Gastrocnemius medialis (tissue), 4 donors: Measurements from ENCODE around the gene GPBAR1. TPM values are rescaled to one million over a fixed set of nuclear protein-coding genes. Genes with fewer than 3 reads are reported as not detected.
A peak's percentile ranks its signal among the peaks of the same experiment; 100 is the strongest.

Experiments used
- ATAC-seq, 2 donors: fragments of 150-250 bp; one replicate each; pipeline ENCODE4 v1.9.1; 2016
- DNase-seq, 2 donors: peaks; one replicate each; pipeline ENCODE4 v3.0.0-alpha.2; 2019
- H3K27ac ChIP-seq, 4 donors: fragments of 200-600 bp; sonication (generic); 1 replicate in 1 of 4; 2 replicates in 3 of 4; pipeline ENCODE4 v1.5.1; 2016 to 2018; ENCODE audit warnings: mild to moderate bottlenecking in 2 of 4, moderate library complexity in 1 of 4
- H3K27me3 ChIP-seq, 3 donors: fragments of 200-600 bp; sonication (generic) in 2 of 3; 1 replicate in 1 of 3; 2 replicates in 2 of 3; pipeline versions ENCODE4 v1.5.1 to v1.6.0; 2016 to 2019; ENCODE audit warnings: mild to moderate bottlenecking in 1 of 3, moderate library complexity in 1 of 3
- H3K36me3 ChIP-seq, 2 donors: fragments of 200-600 bp; sonication (generic) in 1 of 2; one replicate each; pipeline ENCODE4 v1.5.1; 2017 to 2018
- H3K4me1 ChIP-seq, 2 donors: fragments of 200-600 bp; sonication (generic) in 1 of 2; one replicate each; pipeline ENCODE4 v1.5.1; 2016 to 2017; ENCODE audit warnings: mild to moderate bottlenecking in 2 of 2
- H3K4me3 ChIP-seq, 4 donors: fragments of 200-600 bp; sonication (generic) in 3 of 4; 1 replicate in 1 of 4; 2 replicates in 3 of 4; pipeline ENCODE4 v1.5.1; 2016 to 2019; ENCODE audit warnings: mild to moderate bottlenecking in 2 of 4
- H3K9me3 ChIP-seq, 3 donors: fragments of 200-600 bp; sonication (generic) in 2 of 3; 1 replicate in 1 of 3; 2 replicates in 2 of 3; pipeline ENCODE4 v1.5.1; 2016 to 2019
- POLR2A ChIP-seq, 2 donors: fragments of 450-650 bp; IDR thresholded peaks; one replicate each; pipeline ENCODE4 v1.6.1; 2017; ENCODE audit warnings: antibody characterized with exemption in 2 of 2, mild to moderate bottlenecking in 2 of 2, moderate library complexity in 2 of 2
- in situ Hi-C, 4 donors: fragments of 200-750 bp; cut with MboI; loops; one replicate each; pipeline versions ENCODE4 v1.15.0 to v1.8.0; 2017; ENCODE audit warnings: low sequenced_read_pairs in 4 of 4
- intact Hi-C: fragments of 100-400 bp; cut with DNase I; formaldehyde crosslinking; loops from one replicate; pipeline ENCODE4 v1.15.1; 2023; ENCODE audit warnings: low total_unique reads
- total RNA-seq, 4 donors: library from RNA; depleted of rRNA; stranded (reverse); fragments of >200 nt; gene quantifications; one replicate each; pipeline versions ENCODE4 v1.1.0 to v1.2.3, GENCODE V29; 2016
- TF ChIP-seq, protein P1 (sequence below), 5 experiments: fragments of 450-650 bp in 3 of 5; fragments of 200-600 bp in 2 of 5; sonication (generic) in 2 of 5; IDR thresholded peaks in 4 of 5; conservative IDR thresholded peaks in 1 of 5; 1 replicate in 4 of 5; 2 replicates in 1 of 5; pipeline ENCODE4 v1.5.1; 2016 to 2019; ENCODE audit warnings: antibody characterized with exemption in 5 of 5, mild to moderate bottlenecking in 3 of 5, moderate library complexity in 3 of 5

GPBAR1 gene
- total RNA-seq, 4 donors from 2014 or later = 0.93 TPM; not detected in 3

- in situ Hi-C loops = loop anchor here in 1 of 4 donors (10.0 kb wide), 1 partner anchor 79 kb away; no protein-coding TSS in a partner anchor
- intact Hi-C loops = no loop called here
Observed at GRCh38 chr2:218263817-218264641, 3.2 kb downstream of the GPBAR1 start.

DNA sequence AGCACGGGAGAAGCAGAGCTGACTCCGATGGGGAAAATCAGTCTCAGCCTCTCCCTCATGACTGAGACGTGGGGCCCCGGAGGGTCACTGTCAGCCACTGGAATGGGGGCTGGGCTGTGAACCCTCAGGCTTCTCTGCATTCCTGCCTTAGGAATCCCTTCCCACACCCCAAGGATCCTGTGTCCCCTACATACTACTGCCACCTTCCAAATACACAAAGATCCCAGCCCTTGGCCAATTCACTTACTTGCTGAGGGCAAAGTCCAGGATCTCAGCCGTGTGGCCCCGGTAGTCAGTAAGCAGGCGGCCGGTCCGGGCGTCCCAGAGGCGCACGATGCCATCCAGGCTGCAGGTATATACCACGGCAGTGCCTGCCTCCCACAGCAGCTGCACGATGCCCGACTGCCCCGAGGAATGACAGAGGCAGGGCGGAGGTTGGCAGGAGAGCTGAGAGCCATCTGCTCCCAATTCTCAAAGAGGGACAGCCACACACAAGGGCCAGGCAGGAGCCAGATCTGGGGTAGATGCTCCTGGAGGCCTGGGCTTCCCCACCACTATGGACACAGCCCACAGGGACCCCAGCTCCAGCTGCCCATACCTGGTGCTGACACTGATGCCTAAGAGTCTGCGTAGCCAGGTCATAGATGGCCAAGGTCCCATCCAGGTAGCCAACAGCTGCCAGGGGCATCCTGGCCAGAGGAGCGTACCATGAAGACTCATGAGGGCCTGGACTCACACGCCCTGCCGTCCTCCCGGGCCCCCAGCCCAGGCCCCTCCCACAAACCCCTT lies 4.2 kb downstream of the GPBAR1 start:
- DNase-seq = no peak
- Histone ChIP-seq H3K4me1 (peaks cover 16 to 26% of the 10 kb centered on the region in 2 donors), H3K4me3 (no peak overlapping the region), H3K27ac (no peak overlapping the region), H3K27me3 (no peaks in the 10 kb centered on the region), H3K36me3 (peaks cover 0 to 47% of the 10 kb centered on the region in 2 donors), H3K9me3 (no peaks in the 10 kb centered on the region)
- TF ChIP-seq, protein P1, sequence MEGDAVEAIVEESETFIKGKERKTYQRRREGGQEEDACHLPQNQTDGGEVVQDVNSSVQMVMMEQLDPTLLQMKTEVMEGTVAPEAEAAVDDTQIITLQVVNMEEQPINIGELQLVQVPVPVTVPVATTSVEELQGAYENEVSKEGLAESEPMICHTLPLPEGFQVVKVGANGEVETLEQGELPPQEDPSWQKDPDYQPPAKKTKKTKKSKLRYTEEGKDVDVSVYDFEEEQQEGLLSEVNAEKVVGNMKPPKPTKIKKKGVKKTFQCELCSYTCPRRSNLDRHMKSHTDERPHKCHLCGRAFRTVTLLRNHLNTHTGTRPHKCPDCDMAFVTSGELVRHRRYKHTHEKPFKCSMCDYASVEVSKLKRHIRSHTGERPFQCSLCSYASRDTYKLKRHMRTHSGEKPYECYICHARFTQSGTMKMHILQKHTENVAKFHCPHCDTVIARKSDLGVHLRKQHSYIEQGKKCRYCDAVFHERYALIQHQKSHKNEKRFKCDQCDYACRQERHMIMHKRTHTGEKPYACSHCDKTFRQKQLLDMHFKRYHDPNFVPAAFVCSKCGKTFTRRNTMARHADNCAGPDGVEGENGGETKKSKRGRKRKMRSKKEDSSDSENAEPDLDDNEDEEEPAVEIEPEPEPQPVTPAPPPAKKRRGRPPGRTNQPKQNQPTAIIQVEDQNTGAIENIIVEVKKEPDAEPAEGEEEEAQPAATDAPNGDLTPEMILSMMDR (IDR thresholded peaks at IDR 0.05 in 4 of 5, conservative IDR thresholded peaks at IDR 0.05 in 1 of 5) = no peak
- TF ChIP-seq POLR2A (IDR thresholded peaks at IDR 0.05) = no peak
- in situ Hi-C loops = loop anchor here in 1 of 4 donors (5.0 to 10.0 kb wide), 2 partner anchors 48 to 80 kb away; partner anchors contain the start of gene ARPC2
- intact Hi-C loops = no loop called here
- ATAC-seq = no peak

More at GRCh38 chr2:218263817-218264641, 3.2 kb downstream of the GPBAR1 start:
- Histone ChIP-seq H3K27ac (no peak overlapping the region), H3K27me3 (no peaks in the 10 kb centered on the region), H3K4me1 (peaks cover 18 to 31% of the 10 kb centered on the region in 2 donors), H3K36me3 (peaks cover 0 to 47% of the 10 kb centered on the region in 2 donors), H3K4me3 (no peak overlapping the region), H3K9me3 (no peaks in the 10 kb centered on the region)
- TF ChIP-seq, protein P1 (IDR thresholded peaks at IDR 0.05 in 4 of 5, conservative IDR thresholded peaks at IDR 0.05 in 1 of 5) = no peak
- TF ChIP-seq POLR2A (IDR thresholded peaks at IDR 0.05) = no peak
- ATAC-seq (no peak), DNase-seq (peak in 1 of 2 donors; percentile 5)

DNA sequence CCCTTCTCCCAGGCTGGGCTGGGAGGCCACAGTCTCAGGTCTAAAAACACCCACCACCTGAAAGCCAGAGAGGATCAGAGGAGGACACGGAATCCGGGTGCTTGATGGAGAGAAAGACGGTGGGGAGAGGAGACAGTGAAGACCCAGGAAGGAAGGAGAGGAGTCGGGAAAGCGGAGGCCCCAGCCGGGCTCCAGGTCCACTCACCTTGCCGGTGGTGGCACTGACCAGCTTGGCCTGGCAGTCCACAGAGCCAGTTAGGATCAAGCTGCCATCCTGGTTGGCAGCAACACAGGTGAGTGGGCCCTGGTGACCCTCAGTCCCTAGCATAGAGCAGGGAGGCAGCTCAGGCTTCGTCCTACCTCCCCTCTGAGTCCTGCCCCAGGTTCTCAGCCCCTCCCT lies 4.8 kb downstream of the GPBAR1 start:
- DNase-seq = no peak
- in situ Hi-C loops (loop anchor here in 1 of 4 donors (5.0 to 10.0 kb wide), 2 partner anchors 48 to 81 kb away; partner anchors contain the start of gene ARPC2), intact Hi-C loops (no loop called here)
- H3K27me3 ChIP-seq = no peaks in the 10 kb centered on the region
- no peaks in the 10 kb centered on the region for H3K9me3 ChIP-seq
- no peak for ATAC-seq
- TF ChIP-seq, protein P1 (IDR thresholded peaks at IDR 0.05 in 4 of 5, conservative IDR thresholded peaks at IDR 0.05 in 1 of 5) = no peak
- no peak for TF ChIP-seq POLR2A (IDR thresholded peaks at IDR 0.05)
- H3K4me3 ChIP-seq = no peak overlapping the region
- H3K36me3 ChIP-seq = peaks cover 0 to 47% of the 10 kb centered on the region in 2 donors
- H3K4me1 ChIP-seq = peaks cover 11 to 19% of the 10 kb centered on the region in 2 donors
- no peak overlapping the region for H3K27ac ChIP-seq

DNA sequence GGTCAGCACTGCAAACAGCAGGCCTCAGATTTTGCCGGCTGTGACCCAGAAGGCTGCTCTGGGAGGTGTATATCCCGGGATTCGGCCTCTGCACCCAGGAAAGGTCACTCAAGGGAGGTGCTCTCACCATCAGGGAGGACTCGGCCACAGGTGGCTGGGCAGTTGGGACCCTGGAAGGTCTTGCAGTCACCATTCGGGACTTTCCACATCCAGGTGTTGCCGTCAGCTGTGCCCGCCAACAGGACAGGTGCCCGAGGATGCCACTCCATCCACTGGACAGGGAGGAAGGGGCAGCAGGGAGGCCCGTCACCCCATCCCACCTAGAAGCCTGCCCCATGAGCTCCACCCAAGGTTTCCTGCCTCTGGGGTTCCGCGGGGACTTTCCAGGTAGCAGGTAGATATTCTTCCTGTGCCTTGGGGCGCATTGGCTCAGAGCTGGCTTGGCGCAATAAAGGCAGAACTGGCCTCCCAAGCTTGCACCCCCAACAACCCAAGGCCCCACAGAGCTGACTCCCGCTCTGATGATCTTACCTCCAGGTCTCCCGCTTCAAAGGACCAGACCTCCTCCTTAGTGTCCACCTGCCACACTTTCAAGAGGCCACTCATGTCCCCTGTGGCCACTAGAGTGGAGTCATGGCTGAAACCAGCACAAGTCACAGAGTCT lies 5.6 kb downstream of the GPBAR1 start:
- intact Hi-C loops = no loop called here
- ATAC-seq (no peak), DNase-seq (no peak)
- H3K27me3 ChIP-seq = no peaks in the 10 kb centered on the region
- H3K9me3 ChIP-seq = no peaks in the 10 kb centered on the region
- no peak overlapping the region for H3K27ac ChIP-seq
- no peak overlapping the region for H3K4me3 ChIP-seq
- peaks cover 19 to 26% of the 10 kb centered on the region in 2 donors for H3K4me1 ChIP-seq
- in situ Hi-C loops = loop anchor here in 1 of 4 donors (5.0 to 10.0 kb wide), 2 partner anchors 49 to 82 kb away; partner anchors contain the start of gene ARPC2
- peaks cover 0 to 47% of the 10 kb centered on the region in 2 donors for H3K36me3 ChIP-seq
- TF ChIP-seq, protein P1 (IDR thresholded peaks at IDR 0.05 in 4 of 5, conservative IDR thresholded peaks at IDR 0.05 in 1 of 5) = no peak
- no peak for TF ChIP-seq POLR2A (IDR thresholded peaks at IDR 0.05)
